Vagina (tissue), 2 donors: Measurements from ENCODE around the gene TEX22.

Experiments used
- POLR2A ChIP-seq, 2 donors: fragments of 450-650 bp; IDR thresholded peaks; one replicate each; pipeline ENCODE4 v1.6.1; 2017; ENCODE audit warnings: antibody characterized with exemption in 2 of 2, mild to moderate bottlenecking in 2 of 2, moderate library complexity in 2 of 2
- POLR2AphosphoS5 ChIP-seq, 2 donors: sonication (generic); formaldehyde crosslinking; IDR thresholded peaks; one replicate each; pipeline ENCODE4 v1.9.0; 2017; ENCODE audit warnings: antibody characterized with exemption in 2 of 2, mild to moderate bottlenecking in 2 of 2, low read depth in 1 of 2; ENCODE audit not compliant: insufficient read depth in 1 of 2
- TF ChIP-seq, protein P1 (sequence below), 3 experiments: fragments of 450-650 bp in 2 of 3; fragments of 200-600 bp in 1 of 3; sonication (generic) in 1 of 3; IDR thresholded peaks; one replicate each; pipeline ENCODE4 v1.5.1; 2017 to 2019; ENCODE audit warnings: antibody characterized with exemption in 3 of 3, mild to moderate bottlenecking in 2 of 3, moderate library complexity in 2 of 3

DNA sequence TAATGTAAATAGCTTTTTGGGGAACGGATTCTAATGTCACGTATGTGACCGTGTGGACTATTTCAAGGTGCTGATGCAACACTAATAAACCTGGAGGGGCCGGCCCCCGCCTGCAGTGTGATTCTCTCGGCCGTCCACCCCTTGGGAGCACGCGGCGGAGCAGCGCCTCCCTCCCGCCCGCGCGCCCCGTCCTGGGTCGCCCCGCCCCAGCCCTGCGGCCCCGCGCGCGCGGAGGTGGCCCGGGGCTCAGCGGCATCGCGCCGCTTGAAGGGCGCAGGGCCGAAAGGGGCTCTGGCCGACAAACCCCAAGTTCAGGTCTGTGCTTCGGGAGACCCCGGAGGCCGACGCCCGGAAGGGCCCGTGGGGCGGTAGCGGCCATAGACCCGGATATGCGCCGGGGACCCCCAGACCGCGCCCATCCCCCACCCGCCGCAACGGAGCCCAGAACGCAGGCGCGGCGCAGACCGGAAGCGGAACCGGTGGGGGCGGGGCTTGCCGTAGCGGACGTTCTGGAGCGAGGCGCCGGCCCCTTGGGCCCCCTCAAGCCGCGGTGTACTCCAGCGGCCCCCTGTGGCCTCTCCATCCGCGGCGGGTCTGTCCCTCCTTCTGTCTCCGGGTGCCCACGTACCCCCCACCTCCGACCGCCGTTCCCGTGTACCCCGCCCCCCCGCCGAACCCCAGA, at the start of gene TEX22:
- TF ChIP-seq, protein P1, sequence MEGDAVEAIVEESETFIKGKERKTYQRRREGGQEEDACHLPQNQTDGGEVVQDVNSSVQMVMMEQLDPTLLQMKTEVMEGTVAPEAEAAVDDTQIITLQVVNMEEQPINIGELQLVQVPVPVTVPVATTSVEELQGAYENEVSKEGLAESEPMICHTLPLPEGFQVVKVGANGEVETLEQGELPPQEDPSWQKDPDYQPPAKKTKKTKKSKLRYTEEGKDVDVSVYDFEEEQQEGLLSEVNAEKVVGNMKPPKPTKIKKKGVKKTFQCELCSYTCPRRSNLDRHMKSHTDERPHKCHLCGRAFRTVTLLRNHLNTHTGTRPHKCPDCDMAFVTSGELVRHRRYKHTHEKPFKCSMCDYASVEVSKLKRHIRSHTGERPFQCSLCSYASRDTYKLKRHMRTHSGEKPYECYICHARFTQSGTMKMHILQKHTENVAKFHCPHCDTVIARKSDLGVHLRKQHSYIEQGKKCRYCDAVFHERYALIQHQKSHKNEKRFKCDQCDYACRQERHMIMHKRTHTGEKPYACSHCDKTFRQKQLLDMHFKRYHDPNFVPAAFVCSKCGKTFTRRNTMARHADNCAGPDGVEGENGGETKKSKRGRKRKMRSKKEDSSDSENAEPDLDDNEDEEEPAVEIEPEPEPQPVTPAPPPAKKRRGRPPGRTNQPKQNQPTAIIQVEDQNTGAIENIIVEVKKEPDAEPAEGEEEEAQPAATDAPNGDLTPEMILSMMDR (IDR thresholded peaks at IDR 0.05) = peak in 1 of 3 experiments; percentile 4
- TF ChIP-seq POLR2AphosphoS5 (IDR thresholded peaks at IDR 0.05; ENCODE audit: insufficient read depth in 1 of 2, low read depth in 1 of 2) (peak; percentile 60 to 82), POLR2A (IDR thresholded peaks at IDR 0.05) (peak in 1 of 2 donors; percentile 34)
